Measurements from ENCODE around the gene SLC6A19.

Gene SLC6A19

DNA sequence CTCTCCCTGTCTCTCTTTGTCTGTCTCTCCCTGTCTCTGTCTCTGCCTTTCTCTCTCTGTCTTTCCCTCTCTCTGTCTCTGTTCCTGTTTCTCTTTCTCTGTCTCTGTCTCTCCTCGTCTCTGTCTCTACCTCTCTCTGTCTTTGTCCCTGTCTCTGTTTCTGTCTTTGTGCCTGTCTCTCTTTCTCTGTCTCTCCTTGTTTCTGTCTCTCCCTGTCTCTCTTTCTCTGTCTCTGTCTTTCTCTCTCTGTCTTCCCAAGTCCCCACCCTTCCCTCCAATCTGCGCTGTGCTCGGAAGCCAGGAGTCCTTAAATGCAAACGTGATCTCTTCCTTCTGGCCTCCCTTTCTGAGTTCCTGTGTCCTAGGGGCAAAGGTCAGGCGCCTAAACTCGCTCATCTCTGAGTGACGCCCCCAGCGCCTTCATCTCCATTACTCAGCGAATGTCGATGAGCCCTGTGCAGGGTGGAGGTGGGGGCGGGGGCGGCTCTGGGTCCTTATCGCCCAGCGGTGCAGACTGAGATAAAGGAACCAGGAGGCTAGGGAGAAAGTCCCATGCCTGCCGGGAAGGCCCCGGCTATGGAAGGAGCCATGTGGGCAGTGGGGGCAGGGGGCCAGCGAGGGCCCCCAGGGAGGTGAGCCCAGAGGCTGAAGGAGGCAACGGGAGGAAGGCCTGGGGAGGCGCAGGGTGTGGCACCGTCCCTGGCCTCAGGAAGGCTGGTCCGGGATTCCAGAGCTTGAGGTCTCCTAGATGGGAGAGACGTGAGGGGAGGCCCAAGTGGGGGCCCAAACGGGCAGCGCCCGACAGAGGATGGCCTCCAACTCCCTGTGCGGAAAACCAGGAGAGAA, 1.5 kb upstream of the SLC6A19 start:
- in situ Hi-C loops (cut with HindIII; ENCODE audit: low sequenced_read_pairs), result no loop called here
- no peak overlapping the region for H3K4me3 ChIP-seq (ENCODE audit: low read depth, low read length)
- no peak for DNase-seq (ENCODE audit: low read depth, low spot score)
- TF ChIP-seq, protein P1, sequence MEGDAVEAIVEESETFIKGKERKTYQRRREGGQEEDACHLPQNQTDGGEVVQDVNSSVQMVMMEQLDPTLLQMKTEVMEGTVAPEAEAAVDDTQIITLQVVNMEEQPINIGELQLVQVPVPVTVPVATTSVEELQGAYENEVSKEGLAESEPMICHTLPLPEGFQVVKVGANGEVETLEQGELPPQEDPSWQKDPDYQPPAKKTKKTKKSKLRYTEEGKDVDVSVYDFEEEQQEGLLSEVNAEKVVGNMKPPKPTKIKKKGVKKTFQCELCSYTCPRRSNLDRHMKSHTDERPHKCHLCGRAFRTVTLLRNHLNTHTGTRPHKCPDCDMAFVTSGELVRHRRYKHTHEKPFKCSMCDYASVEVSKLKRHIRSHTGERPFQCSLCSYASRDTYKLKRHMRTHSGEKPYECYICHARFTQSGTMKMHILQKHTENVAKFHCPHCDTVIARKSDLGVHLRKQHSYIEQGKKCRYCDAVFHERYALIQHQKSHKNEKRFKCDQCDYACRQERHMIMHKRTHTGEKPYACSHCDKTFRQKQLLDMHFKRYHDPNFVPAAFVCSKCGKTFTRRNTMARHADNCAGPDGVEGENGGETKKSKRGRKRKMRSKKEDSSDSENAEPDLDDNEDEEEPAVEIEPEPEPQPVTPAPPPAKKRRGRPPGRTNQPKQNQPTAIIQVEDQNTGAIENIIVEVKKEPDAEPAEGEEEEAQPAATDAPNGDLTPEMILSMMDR (IDR thresholded peaks at IDR 0.05; ENCODE audit: low read depth, low read length), result no peak

DNA sequence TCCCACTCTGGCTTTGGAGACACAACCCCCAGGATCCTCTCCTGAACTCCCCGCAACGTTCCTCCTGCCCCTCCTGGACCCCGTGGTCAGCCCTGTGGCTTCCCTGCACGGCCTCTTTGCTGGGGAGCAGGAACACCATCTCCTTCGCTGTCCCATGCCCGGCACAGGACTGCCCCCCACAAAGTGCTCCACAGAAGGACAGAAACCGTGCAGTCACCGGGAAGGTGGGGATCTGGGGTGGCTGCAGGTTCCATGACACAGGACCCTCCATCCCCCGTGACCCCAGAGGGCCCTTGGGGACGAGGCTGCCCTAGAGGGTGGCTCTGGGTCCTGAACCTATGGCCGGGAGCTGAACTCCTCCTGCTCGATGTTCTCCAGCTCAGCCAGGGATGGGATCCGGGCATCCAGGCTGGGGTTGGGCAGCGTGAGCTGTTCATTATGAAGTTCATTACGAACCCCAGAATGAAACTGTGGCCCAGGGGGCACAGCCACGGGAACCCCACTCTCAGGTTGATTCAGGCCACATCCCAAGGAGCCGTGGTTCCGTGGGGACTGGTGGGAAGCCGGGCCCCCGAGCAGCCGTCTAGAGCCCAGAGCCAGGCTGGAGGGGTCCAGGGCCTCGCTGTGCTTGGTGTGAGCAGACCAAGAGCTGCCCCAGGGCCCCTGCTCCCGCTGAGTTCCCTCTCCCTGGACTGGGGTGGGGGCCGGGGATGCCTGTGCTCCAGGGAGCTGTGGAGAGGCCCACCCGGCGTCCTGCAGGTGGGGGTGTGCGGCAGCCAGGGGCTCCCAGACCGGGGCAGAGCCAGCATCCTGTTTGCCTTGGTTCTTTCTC, 684 bp upstream of the SLC6A19 start:
- in situ Hi-C loops (cut with HindIII; ENCODE audit: low sequenced_read_pairs), result no loop called here
- no peak for DNase-seq (ENCODE audit: low read depth, low spot score)
- no peak overlapping the region for H3K4me3 ChIP-seq (ENCODE audit: low read depth, low read length)
- TF ChIP-seq, protein P1 (IDR thresholded peaks at IDR 0.05; ENCODE audit: low read depth, low read length), result no peak

DNA sequence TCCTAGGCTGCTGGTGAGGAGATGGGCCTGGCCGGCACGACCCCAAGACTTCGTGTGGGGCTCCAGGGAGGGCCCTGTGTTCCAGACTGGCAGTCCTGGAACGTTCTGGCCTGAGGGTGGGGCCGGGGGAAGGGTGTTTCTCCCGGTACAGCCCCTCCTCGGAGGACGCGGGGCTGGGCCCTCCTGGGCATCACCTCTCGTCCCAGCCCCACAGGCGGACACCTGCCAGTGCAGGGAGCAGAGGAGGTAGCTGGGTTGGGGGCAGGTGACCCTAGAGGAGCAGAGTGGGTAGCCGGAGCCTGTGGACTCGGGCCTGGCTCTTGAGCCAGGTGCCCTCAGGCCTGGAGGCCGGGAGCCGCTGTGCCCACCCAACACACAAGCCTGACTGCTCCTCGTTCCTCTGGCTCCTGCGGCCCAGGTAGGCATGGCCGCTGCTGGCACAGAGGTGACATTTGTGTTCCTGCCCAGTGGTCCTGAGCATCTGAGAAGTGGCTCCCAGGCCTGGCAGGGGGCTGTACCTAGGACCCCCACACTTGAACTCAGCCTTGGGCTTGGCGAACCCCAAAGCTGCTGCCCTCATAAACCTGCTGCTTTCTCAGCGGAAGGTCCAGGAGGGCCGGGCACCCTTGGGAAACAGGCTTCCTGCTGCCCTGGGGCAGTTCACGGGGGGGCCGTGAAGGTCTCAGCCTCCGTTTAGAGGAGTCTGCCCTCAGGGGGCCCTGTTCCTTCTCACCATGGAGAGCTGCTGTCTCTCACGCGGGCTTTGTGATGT, 817 bp downstream of the SLC6A19 start:
- no peak for DNase-seq (ENCODE audit: low read depth, low spot score)
- TF ChIP-seq, protein P1 (IDR thresholded peaks at IDR 0.05; ENCODE audit: low read depth, low read length), result no peak
- in situ Hi-C loops (cut with HindIII; ENCODE audit: low sequenced_read_pairs), result no loop called here
- no peak overlapping the region for H3K4me3 ChIP-seq (ENCODE audit: low read depth, low read length)

DNA sequence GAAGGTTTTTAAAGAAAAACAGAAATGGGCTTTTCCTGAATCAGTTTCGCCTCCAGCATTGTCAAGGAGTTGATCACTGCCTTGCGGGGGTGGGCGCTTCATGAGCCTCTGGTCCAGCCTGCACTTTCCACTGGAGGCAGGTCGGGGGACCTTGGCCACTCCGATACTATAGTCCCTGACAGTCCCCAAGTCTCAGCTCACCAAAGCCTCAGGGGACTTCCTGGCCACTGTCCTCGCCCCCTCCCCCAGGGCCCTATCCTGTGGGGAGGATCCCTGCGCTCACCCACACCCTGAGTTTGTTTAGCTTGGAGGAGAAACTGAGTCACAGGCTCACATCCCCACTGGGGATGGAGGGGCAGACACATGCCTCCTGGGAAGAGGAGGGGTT, 1.4 kb downstream of the SLC6A19 start:
- TF ChIP-seq, protein P1 (IDR thresholded peaks at IDR 0.05; ENCODE audit: low read depth, low read length), result no peak
- in situ Hi-C loops (cut with HindIII; ENCODE audit: low sequenced_read_pairs), result no loop called here
- no peak for DNase-seq (ENCODE audit: low read depth, low spot score)
- no peak overlapping the region for H3K4me3 ChIP-seq (ENCODE audit: low read depth, low read length)

- no peak overlapping the region for H3K4me3 ChIP-seq (ENCODE audit: low read depth, low read length)
- no peak for DNase-seq (ENCODE audit: low read depth, low spot score)
- TF ChIP-seq, protein P1 (IDR thresholded peaks at IDR 0.05; ENCODE audit: low read depth, low read length), result no peak
- in situ Hi-C loops (cut with HindIII; ENCODE audit: low sequenced_read_pairs), result no loop called here
Observed at GRCh38 chr5:1203311-1203967, 2.0 kb downstream of the SLC6A19 start.

All from astrocyte of the spinal cord (primary cell).